Activated T-cell treated with anti-CD3 and anti-CD28 coated beads, Interleukin-2, amount 50 U/mL, for 72 hours (primary cell): ENCODE measurements around the gene CDK5. TPM values are rescaled to one million over a fixed set of nuclear protein-coding genes. Genes with fewer than 3 reads are reported as not detected.

Experiments used
- ATAC-seq, 2 donors: fragments of 150-1000 bp; cut with Tn5 transposase; replicated peaks in 1 of 2; 2 replicates each; pipeline ENCODE4 v1.10.0; 2021; ENCODE audit warnings: moderate library complexity in 2 of 2, mild to moderate bottlenecking in 1 of 2
- DNase-seq, 2 donors: peaks; one replicate each; pipeline ENCODE4 v3.0.0; 2021 to 2022; ENCODE audit warnings: mixed read lengths in 1 of 2
- H3K27ac Mint-ChIP-seq: one replicate; pipeline ENCODE4 v1.8.0; 2022; ENCODE audit warnings: mild to moderate bottlenecking, moderate library complexity, mixed read lengths
- H3K27me3 Mint-ChIP-seq: one replicate; pipeline ENCODE4 v1.8.0; 2022; ENCODE audit warnings: low read depth, mixed read lengths
- H3K36me3 Mint-ChIP-seq, 2 donors: one replicate each; pipeline ENCODE4 v1.8.0; 2022; ENCODE audit warnings: mixed read lengths in 2 of 2, mild to moderate bottlenecking in 1 of 2; ENCODE audit not compliant: insufficient read depth in 2 of 2
- H3K4me1 Mint-ChIP-seq: one replicate; pipeline ENCODE4 v1.8.0; 2022; ENCODE audit warnings: low read depth, mixed read lengths
- H3K4me3 Mint-ChIP-seq, 2 donors: one replicate each; pipeline ENCODE4 v1.8.0; 2022; ENCODE audit warnings: mild to moderate bottlenecking in 2 of 2, mixed read lengths in 2 of 2, moderate library complexity in 2 of 2
- H3K9me3 Mint-ChIP-seq, 2 donors: one replicate each; pipeline ENCODE4 v1.8.0; 2022; ENCODE audit warnings: mixed read lengths in 2 of 2
- total RNA-seq, 2 donors: library from RNA; stranded (reverse); gene quantifications; one replicate each; pipeline ENCODE4 v1.2.3, GENCODE V29; 2022

The CDK5 gene
- total RNA-seq, 2 donors from 2014 or later: 9.4 to 11.6 TPM

GRCh38 chr7:151091431-151091830 lies 33.7 kb upstream of the CDK5 start:
- ATAC-seq (no peak), DNase-seq (peak in 1 of 2 donors; percentile 40)
- no peak overlapping the region for H3K4me3 Mint-ChIP-seq

GRCh38 chr7:151091003-151091402 lies 33.3 kb upstream of the CDK5 start:
- H3K4me3 Mint-ChIP-seq: no peak overlapping the region
- H3K27ac Mint-ChIP-seq: no peak overlapping the region
- ATAC-seq (no peak), DNase-seq (no peak)
- peaks cover 19% of the 10 kb centered on the region for H3K4me1 Mint-ChIP-seq
- H3K27me3 Mint-ChIP-seq: no peaks in the 10 kb centered on the region
- H3K9me3 Mint-ChIP-seq: no peaks in the 10 kb centered on the region
- H3K36me3 Mint-ChIP-seq: peaks cover 0 to 2% of the 10 kb centered on the region in 2 donors

More at GRCh38 chr7:151091431-151091830, 33.7 kb upstream of the CDK5 start:
- H3K27ac Mint-ChIP-seq: no peak overlapping the region
- no peaks in the 10 kb centered on the region for H3K9me3 Mint-ChIP-seq
- H3K4me1 Mint-ChIP-seq: peaks cover 19% of the 10 kb centered on the region
- no peaks in the 10 kb centered on the region for H3K27me3 Mint-ChIP-seq
- H3K36me3 Mint-ChIP-seq: peaks cover 0 to 2% of the 10 kb centered on the region in 2 donors

DNA sequence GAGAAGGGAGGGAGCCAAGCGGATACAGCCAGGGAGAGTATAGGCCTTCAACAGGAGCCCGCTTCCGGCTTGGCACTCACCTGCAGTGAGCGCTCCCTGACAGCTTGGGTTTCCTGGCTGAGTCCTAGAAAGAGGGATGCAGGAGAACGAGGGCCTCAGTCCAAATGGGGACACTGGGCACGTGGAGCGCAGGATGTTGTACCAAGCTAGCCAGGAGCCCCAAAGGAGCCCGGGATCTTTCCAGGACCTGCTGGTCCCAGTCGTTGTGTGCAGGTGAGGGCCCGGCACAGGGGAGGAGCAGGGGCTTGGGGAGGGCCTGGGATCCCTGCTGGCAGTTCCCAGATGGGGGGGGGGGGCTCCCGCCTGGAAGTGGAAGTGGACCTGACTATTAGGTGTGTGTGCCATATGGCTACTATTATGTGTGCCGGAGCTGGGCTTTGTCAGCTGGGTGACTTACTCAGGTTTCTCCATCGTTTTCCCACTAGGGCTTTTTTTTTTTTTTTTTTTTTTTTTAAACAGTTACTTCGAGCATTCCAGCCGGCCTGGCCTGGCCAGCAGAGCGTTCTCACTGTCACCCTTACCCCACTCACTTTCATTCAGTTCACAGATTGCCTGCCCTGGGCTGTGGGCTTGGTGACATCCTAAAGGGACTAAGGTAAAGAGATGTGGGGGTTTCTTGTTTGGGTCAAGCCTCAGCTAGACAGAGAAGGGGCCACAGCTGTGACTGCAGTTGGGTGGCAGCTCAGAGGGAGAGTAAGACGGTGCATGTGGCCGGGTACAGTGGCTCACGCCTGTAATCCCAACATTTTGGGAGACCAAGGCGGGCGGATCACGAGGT lies 32.4 kb upstream of the CDK5 start:
- H3K9me3 Mint-ChIP-seq: no peaks in the 10 kb centered on the region
- H3K27ac Mint-ChIP-seq: peak overlapping the region; percentile 63
- ATAC-seq: no peak
- H3K4me3 Mint-ChIP-seq: no peak overlapping the region
- H3K4me1 Mint-ChIP-seq: peaks cover 28% of the 10 kb centered on the region
- no peak for DNase-seq
- peaks cover 8% of the 10 kb centered on the region for H3K27me3 Mint-ChIP-seq
- H3K36me3 Mint-ChIP-seq: peaks cover 0 to 3% of the 10 kb centered on the region in 2 donors

DNA sequence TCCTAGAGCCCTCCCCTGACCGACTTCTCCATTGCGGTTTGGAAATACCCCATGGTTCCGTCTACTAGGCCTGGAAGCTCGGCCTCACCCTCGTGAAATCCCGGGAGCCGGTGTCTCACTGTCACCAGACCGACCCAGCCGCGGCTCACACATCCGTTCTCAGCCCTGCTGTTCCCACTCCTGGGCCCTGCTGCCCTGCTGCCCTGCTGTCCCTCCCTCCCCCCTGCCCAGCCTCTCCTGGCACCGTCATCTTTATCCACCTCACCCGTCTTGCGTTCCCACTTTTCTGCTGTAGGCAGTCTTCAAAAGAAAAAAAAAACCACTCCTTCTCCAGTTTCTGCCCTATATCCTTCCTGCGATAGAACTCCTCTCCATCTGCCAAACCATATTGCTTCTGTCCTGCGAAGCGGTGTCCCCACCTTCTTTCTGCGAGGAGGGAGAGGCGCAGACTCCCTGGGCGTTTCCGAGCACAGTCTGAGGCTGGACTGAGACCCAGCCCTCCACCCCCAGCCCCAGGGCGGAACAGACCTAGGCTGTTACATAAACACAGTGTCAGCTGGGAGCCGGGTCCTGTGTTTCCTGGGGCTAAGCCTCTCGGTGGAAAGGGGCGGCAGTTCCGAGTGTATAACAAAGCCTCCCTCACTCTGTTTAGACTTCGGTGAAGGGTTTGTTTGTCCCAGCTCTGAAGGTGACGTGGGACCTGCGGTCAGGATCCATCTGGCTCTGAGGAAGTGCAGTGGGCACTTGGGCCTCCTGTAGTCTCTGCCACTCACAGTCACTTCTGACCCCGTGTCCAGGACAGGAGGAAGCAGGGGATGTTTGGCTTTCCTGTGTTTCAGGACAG lies 31.4 kb upstream of the CDK5 start:
- no peak overlapping the region for H3K27ac Mint-ChIP-seq
- peaks cover 30% of the 10 kb centered on the region for H3K4me1 Mint-ChIP-seq
- DNase-seq (no peak), ATAC-seq (no peak)
- H3K27me3 Mint-ChIP-seq: peaks cover 15% of the 10 kb centered on the region
- no peaks in the 10 kb centered on the region for H3K9me3 Mint-ChIP-seq
- H3K4me3 Mint-ChIP-seq: peak overlapping the region; percentile 70 to 88
- H3K36me3 Mint-ChIP-seq: peaks cover 0 to 3% of the 10 kb centered on the region in 2 donors

DNA sequence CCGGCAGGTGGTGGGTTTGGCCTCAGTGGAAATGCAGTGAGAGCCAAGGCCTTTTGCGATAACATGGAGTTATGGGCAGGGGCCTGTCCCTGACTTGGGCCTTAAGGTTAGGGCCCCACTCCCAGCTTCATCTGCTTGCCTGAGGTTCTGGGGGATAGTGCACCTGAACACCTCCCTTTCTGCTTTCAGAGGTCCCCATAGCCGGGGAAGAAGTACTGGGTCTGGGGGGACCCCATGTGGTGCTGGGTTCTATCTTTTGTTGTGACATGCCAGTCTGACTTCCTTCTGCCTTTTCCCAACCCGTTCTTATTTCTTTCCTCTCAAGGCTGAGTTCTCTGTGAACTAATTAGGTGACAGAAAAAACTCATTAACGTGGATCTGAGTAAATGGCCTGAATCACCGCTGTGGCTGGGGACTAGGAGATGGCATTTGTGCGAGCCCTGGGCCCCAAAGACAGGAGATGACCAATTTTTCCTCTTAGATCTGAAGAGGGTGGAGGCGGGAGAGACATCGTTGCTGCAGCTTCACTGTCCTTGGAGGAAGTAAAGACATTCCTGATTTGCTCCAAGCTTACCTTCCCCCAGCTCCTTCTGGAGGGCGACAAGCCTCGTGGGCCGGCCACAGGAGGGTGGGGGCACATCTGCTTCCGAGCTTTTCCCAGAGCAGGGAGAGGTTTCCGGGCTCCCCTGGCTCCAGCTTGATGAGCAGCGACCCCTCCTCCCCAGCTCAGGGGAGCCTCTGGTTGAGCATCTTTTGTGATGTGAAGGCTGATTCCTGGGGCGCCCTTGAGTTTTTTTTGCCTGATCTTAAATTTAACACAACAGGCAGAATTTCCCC lies 30.5 kb upstream of the CDK5 start:
- Mint-ChIP-seq H3K4me3 (peak overlapping the region; percentile 87 to 88), H3K9me3 (no peaks in the 10 kb centered on the region), H3K36me3 (peaks cover 0 to 3% of the 10 kb centered on the region in 2 donors), H3K27me3 (peaks cover 15% of the 10 kb centered on the region), H3K27ac (peak overlapping the region; percentile 19), H3K4me1 (peaks cover 30% of the 10 kb centered on the region)
- no peak for DNase-seq
- no peak for ATAC-seq

- Mint-ChIP-seq H3K4me3 (peak overlapping the region; percentile 87 to 88), H3K36me3 (peaks cover 0 to 3% of the 10 kb centered on the region in 2 donors), H3K4me1 (peaks cover 36% of the 10 kb centered on the region), H3K27ac (no peak overlapping the region), H3K27me3 (peaks cover 15% of the 10 kb centered on the region), H3K9me3 (no peaks in the 10 kb centered on the region)
- peak; percentile 49 to 61 for DNase-seq
- ATAC-seq: peak; percentile 36 to 44
Observed at GRCh38 chr7:151087245-151088018, 29.7 kb upstream of the CDK5 start.

- no peak overlapping the region for H3K27ac Mint-ChIP-seq
- no peaks in the 10 kb centered on the region for H3K9me3 Mint-ChIP-seq
- peaks cover 15% of the 10 kb centered on the region for H3K27me3 Mint-ChIP-seq
- DNase-seq: peak; percentile 44 to 48
- peaks cover 0 to 3% of the 10 kb centered on the region in 2 donors for H3K36me3 Mint-ChIP-seq
- peaks cover 42% of the 10 kb centered on the region for H3K4me1 Mint-ChIP-seq
- ATAC-seq: peak; percentile 8 to 23
- peak overlapping the region; percentile 87 to 88 for H3K4me3 Mint-ChIP-seq
Observed at GRCh38 chr7:151086802-151087244, 29.1 kb upstream of the CDK5 start.

DNA sequence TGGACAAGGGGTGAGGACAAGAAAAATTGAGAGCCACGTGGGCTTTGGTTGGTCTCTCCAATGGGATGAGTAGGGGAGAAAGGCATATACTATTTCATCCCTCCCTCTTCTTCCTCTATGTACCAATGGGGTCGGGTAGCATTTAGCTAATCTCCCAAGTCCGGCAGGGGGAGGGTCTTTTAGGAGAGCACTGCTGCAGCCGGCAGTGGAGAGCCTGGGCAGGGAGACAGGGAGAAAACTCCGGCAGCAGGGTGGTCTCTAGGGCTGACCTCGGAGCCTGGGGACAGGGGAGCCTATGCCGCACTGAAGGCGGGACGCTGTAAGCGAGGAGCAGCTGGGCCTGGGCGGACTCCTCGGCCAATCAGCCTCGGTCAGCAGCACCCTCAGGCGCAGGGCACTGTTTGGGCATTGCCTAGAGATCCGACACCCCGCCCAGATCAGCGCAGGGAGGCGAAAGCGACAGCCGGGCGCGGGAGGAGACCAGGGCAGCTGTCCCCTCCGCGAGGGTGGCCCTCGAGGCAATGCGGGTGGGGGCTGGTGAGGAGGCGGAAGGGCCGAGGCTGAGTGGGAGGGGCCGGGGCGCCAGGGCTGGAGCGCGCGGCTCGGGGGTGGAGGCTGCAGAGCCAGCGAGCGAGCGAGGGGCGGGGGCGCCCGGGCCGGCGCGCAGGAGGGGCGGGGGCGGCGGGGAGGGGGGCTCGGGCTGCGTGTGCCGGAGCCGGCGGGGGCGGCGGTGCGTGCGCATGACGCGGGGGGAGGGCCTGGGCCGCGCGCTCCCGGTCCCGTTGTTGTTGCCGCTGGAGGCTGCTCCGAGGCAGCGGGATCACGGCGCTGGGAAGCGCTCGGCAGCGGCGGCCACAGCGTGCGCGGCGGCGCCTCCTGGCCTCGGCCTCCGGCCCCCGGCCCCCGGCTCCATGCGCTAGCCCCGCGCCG lies 28.3 kb upstream of the CDK5 start, which contains the start of gene AGAP3:
TSS of gene AGAP3 (plus strand) at position 785 of the 930 bp plus-strand sequence. CDS start 267 bp downstream, outside the sequence.
- DNase-seq (peak; percentile 66), ATAC-seq (peak; percentile 22 to 43)
- Mint-ChIP-seq H3K4me3 (peak within 1 kb of the TSS; percentile 87 to 93), H3K27ac (no peak within 1 kb of the TSS), H3K27me3 (peaks cover 15% of the 10 kb centered on the region), H3K4me1 (peaks cover 43% of the 10 kb centered on the region), H3K36me3 (peaks cover 0 to 3% of the 10 kb centered on the region in 2 donors), H3K9me3 (no peaks in the 10 kb centered on the region)

- Mint-ChIP-seq H3K27ac (no peak overlapping the region), H3K4me1 (peaks cover 43% of the 10 kb centered on the region), H3K4me3 (peak overlapping the region; percentile 72 to 93), H3K36me3 (peaks cover 0 to 3% of the 10 kb centered on the region in 2 donors), H3K9me3 (no peaks in the 10 kb centered on the region), H3K27me3 (peaks cover 15% of the 10 kb centered on the region)
- no peak for ATAC-seq
- no peak for DNase-seq
Observed at GRCh38 chr7:151085329-151085690, 27.6 kb upstream of the CDK5 start.

DNA sequence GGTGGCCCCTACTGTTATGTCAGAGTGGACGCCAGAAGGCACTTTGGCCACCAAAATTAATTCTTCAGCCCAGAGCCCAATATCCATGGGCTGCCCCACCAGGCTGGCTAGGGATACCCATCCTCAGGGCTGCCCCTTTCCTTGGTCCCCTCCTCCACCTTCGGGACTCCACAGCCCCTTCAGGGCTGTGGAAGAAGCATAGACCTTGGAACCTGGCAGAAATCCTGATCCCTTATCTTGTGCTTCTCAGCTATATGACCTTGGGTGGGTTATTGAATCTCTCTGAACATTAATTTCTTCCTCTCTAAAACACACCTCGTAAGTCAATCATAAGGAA lies 26.1 kb upstream of the CDK5 start:
- peak overlapping the region; percentile 7 for H3K27ac Mint-ChIP-seq
- H3K9me3 Mint-ChIP-seq: no peaks in the 10 kb centered on the region
- H3K36me3 Mint-ChIP-seq: peaks cover 0 to 3% of the 10 kb centered on the region in 2 donors
- ATAC-seq (no peak), DNase-seq (no peak)
- peak overlapping the region; percentile 94 to 95 for H3K4me3 Mint-ChIP-seq
- peaks cover 44% of the 10 kb centered on the region for H3K4me1 Mint-ChIP-seq
- H3K27me3 Mint-ChIP-seq: peaks cover 15% of the 10 kb centered on the region
